HepG2 (cell line): ENCODE results near the gene AUTS2.

ENCODE experiments used
- ATF3 ChIP-seq: sonication (generic); formaldehyde crosslinking; IDR thresholded peaks from 2 replicates; pipeline ENCODE4 v1.4.0; 2020; ENCODE audit warnings: missing genetic modification reagents
- BRF2 ChIP-seq: sonication (generic); formaldehyde crosslinking; IDR thresholded peaks from 2 replicates; pipeline ENCODE4 v1.8.1; 2022; ENCODE audit warnings: mild to moderate bottlenecking, missing genetic modification reagents
- CREB1 ChIP-seq, 2 experiments: fragments of 450-650 bp in 1 of 2; IDR thresholded peaks; 2 replicates each; pipeline ENCODE4 v1.6.1; 2016 to 2017; ENCODE audit warnings: control low read depth in 1 of 2, mild to moderate bottlenecking in 1 of 2, missing compliant biosample characterization in 1 of 2, missing genetic modification characterization in 1 of 2
- FOXJ3 ChIP-seq: sonication (generic); formaldehyde crosslinking; IDR thresholded peaks from 2 replicates; pipeline ENCODE4 v1.4.0; 2020; ENCODE audit warnings: missing genetic modification reagents, mild to moderate bottlenecking, borderline replicate concordance
- HDAC2 ChIP-seq: sonication (generic); formaldehyde crosslinking; IDR thresholded peaks from 2 replicates; pipeline ENCODE4 v1.4.0; 2020; ENCODE audit warnings: missing genetic modification reagents
- PHF8 ChIP-seq: sonication (generic); formaldehyde crosslinking; IDR thresholded peaks from 2 replicates; pipeline ENCODE4 v1.5.0; 2020; ENCODE audit warnings: missing genetic modification reagents
- REST ChIP-seq, 2 experiments: IDR thresholded peaks; 2 replicates each; pipeline ENCODE4 v1.6.1; 2011 to 2012; ENCODE audit warnings: low read length in 2 of 2, borderline replicate concordance in 1 of 2, low read depth in 1 of 2, mild to moderate bottlenecking in 1 of 2, moderate library complexity in 1 of 2
- REXO4 ChIP-seq: sonication (generic); formaldehyde crosslinking; IDR thresholded peaks from 2 replicates; pipeline ENCODE4 v1.8.0; 2022; ENCODE audit warnings: missing genetic modification reagents, mild to moderate bottlenecking, borderline replicate concordance
- RFX1 ChIP-seq: fragments of 450-650 bp; IDR thresholded peaks from 2 replicates; pipeline ENCODE4 v1.6.1; 2017
- ZNF331 ChIP-seq: sonication (generic); formaldehyde crosslinking; IDR thresholded peaks from 2 replicates; pipeline ENCODE4 v1.4.0; 2020; ENCODE audit warnings: missing genetic modification reagents
- TF ChIP-seq, protein P1 (sequence below): sonication (generic); formaldehyde crosslinking; IDR thresholded peaks from 2 replicates; pipeline ENCODE4 v1.5.0; 2020; ENCODE audit warnings: mild to moderate bottlenecking, missing genetic modification reagents, moderate library complexity

DNA sequence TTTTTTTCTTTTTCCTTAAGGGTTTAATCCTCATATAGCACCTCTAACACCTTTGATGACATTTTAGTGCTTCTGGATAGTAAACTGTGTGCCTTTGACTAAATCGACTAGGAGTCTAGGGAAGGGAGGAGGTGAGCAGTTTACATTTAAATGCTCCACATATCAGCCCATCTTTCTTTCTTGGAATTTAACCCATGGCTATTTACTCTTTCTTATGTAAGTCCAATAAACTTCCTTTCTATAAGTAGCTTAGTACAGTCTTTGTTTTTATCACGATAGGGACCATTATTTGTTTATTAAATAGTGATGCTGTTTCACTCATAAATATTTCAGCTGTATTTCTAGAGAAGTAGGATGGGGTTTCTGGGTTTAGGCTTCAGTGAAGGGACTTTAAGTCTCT is 669.9 kb downstream of the AUTS2 start:
- no peak for TF ChIP-seq REST (IDR thresholded peaks at IDR 0.05; ENCODE audit: borderline replicate concordance in 1 of 2, low read depth in 1 of 2, low read length in 2 of 2)
- no peak for TF ChIP-seq REXO4 (CRISPR knock-in tag)
- no peak for TF ChIP-seq FOXJ3
- TF ChIP-seq RFX1, result no peak
- TF ChIP-seq, protein P1, sequence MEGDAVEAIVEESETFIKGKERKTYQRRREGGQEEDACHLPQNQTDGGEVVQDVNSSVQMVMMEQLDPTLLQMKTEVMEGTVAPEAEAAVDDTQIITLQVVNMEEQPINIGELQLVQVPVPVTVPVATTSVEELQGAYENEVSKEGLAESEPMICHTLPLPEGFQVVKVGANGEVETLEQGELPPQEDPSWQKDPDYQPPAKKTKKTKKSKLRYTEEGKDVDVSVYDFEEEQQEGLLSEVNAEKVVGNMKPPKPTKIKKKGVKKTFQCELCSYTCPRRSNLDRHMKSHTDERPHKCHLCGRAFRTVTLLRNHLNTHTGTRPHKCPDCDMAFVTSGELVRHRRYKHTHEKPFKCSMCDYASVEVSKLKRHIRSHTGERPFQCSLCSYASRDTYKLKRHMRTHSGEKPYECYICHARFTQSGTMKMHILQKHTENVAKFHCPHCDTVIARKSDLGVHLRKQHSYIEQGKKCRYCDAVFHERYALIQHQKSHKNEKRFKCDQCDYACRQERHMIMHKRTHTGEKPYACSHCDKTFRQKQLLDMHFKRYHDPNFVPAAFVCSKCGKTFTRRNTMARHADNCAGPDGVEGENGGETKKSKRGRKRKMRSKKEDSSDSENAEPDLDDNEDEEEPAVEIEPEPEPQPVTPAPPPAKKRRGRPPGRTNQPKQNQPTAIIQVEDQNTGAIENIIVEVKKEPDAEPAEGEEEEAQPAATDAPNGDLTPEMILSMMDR, result no peak
- no peak for TF ChIP-seq PHF8
- TF ChIP-seq CREB1 (IDR thresholded peaks at IDR 0.05), result no peak
- no peak for TF ChIP-seq CREB1 (CRISPR knock-in tag; IDR thresholded peaks at IDR 0.05)
- TF ChIP-seq HDAC2 (CRISPR knock-in tag), result no peak
- TF ChIP-seq ZNF331, result no peak
- no peak for TF ChIP-seq ATF3 (CRISPR knock-in tag)
- no peak for TF ChIP-seq BRF2 (CRISPR knock-in tag)
